ENCODE measurements around the gene DNAJC1.

DNA sequence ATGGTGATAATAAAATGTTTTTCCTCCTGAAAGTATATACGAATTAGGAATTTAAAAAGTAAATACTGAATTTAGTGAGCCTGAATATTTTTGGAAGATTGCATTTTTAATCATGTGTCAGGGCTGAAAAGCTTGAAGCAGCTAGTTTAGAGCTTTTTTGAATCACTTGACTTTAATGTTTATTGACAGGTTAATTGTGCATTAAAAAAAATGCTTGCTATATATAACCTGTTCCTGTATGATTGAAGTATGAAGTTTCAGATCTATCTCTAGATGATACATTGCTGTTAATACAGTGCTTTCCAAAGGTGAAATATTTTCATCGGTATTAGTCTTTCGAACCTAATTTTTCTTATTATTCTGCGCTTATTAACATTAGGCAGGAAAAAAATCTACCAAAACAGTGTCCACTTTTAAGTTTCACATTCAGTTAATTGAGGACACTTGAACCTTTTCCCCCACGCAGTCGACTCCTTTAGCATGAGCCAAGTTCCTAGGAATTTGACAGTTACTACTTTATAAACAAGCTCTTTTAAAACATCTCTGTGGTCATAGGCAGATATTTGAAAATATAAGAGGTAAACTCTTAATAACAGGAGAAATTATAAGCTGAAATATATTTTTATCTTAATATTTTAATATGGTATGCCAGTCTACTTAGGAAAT is 282.4 kb downstream of the DNAJC1 start:
- TF ChIP-seq, protein P1, sequence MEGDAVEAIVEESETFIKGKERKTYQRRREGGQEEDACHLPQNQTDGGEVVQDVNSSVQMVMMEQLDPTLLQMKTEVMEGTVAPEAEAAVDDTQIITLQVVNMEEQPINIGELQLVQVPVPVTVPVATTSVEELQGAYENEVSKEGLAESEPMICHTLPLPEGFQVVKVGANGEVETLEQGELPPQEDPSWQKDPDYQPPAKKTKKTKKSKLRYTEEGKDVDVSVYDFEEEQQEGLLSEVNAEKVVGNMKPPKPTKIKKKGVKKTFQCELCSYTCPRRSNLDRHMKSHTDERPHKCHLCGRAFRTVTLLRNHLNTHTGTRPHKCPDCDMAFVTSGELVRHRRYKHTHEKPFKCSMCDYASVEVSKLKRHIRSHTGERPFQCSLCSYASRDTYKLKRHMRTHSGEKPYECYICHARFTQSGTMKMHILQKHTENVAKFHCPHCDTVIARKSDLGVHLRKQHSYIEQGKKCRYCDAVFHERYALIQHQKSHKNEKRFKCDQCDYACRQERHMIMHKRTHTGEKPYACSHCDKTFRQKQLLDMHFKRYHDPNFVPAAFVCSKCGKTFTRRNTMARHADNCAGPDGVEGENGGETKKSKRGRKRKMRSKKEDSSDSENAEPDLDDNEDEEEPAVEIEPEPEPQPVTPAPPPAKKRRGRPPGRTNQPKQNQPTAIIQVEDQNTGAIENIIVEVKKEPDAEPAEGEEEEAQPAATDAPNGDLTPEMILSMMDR (IDR thresholded peaks at IDR 0.05): no peak
- TF ChIP-seq POLR2A (IDR thresholded peaks at IDR 0.05): no peak
